ENCODE data around the gene LHX1. TPM values are rescaled to one million over a fixed set of nuclear protein-coding genes. Genes with fewer than 3 reads are reported as not detected.
A peak's percentile ranks its signal among the peaks of the same experiment; 100 is the strongest.

The LHX1 gene
- total and polyA plus RNA-seq, 7 donors, result not detected

DNA sequence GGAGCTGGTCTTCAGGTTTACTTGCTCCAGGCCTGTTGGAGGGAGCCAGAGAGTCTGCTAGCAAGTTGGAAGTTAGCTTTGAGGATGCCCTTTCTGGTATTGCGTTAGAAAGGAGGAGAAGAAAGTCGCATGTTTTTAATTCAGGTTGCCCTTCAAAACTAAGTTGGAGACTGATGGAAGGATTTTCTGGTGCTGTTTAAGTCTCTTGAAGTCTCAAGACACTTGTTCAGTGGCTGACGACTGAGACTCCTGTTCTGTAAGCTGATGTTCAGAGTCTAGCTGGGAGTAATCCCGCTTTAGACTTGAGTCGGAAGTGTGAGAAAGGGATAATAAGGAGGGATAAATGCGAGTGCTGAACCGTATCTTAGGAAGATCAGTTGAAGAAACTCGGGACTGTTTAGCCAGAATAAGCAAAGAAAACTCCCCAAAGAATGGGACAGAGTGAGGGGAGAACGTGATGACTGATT is 12.2 kb downstream of the LHX1 start:
- ATAC-seq, result peak; percentile 25 to 52 (median 35)

DNA sequence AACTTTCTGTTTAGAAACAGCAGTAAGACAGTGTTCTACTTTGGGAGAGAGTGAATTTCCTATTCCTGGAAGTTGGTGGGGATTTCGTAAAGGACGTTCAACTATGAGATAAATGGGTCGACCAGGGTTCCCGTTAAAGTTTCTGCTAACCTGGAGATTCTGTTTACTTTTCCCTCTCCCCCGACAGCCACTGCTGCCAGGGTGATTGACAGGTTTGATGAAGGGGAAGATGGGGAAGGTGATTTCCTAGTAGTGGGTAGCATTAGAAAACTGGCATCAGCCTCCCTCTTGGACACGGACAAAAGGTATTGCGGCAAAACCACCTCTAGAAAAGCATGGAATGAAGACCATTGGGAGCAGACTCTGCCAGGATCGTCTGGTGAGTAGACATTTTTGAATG is 12.8 kb downstream of the LHX1 start:
- DNase-seq (no peak), ATAC-seq (no peak)
- 66 to 76% (median 73%) methylated on average over 8 of the region's 8 CpGs for WGBS, 3 donors
- H3K27me3 ChIP-seq (ENCODE audit: insufficient read depth in 3 of 3, low read length in 2 of 3), result peaks cover 5 to 29% (median 15%) of the 10 kb centered on the region in 3 donors
- TF ChIP-seq, protein P1, sequence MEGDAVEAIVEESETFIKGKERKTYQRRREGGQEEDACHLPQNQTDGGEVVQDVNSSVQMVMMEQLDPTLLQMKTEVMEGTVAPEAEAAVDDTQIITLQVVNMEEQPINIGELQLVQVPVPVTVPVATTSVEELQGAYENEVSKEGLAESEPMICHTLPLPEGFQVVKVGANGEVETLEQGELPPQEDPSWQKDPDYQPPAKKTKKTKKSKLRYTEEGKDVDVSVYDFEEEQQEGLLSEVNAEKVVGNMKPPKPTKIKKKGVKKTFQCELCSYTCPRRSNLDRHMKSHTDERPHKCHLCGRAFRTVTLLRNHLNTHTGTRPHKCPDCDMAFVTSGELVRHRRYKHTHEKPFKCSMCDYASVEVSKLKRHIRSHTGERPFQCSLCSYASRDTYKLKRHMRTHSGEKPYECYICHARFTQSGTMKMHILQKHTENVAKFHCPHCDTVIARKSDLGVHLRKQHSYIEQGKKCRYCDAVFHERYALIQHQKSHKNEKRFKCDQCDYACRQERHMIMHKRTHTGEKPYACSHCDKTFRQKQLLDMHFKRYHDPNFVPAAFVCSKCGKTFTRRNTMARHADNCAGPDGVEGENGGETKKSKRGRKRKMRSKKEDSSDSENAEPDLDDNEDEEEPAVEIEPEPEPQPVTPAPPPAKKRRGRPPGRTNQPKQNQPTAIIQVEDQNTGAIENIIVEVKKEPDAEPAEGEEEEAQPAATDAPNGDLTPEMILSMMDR (IDR thresholded peaks at IDR 0.05), result no peak
- H3K27ac ChIP-seq, result peak overlapping the region; percentile 90
- peak overlapping the region; percentile 74 for H3K4me3 ChIP-seq
- intact Hi-C loops (cut with DNase I), result loop anchor here in 1 of 2 donors (10.0 kb wide), 1 partner anchor 95 kb away; no protein-coding TSS in a partner anchor
- H3K4me1 ChIP-seq, result peaks cover 21% of the 10 kb centered on the region
- H3K9me3 ChIP-seq, result no peaks in the 10 kb centered on the region
- H3K36me3 ChIP-seq (ENCODE audit: insufficient read depth in 1 of 2, low read depth in 1 of 2), result peaks cover 14 to 48% of the 10 kb centered on the region in 2 donors

More for the DNA sequence above, 12.2 kb downstream of the LHX1 start:
- Histone ChIP-seq H3K27me3 (ENCODE audit: insufficient read depth in 3 of 3, low read length in 2 of 3) (peaks cover 5 to 35% (median 15%) of the 10 kb centered on the region in 3 donors), H3K4me3 (peak overlapping the region; percentile 74), H3K4me1 (peaks cover 21% of the 10 kb centered on the region), H3K36me3 (ENCODE audit: insufficient read depth in 1 of 2, low read depth in 1 of 2) (peaks cover 14 to 43% of the 10 kb centered on the region in 2 donors), H3K9me3 (no peaks in the 10 kb centered on the region), H3K27ac (peak overlapping the region; percentile 90)
- intact Hi-C loops (cut with DNase I), result loop anchor here in 1 of 2 donors (10.0 kb wide), 2 partner anchors 315 to 415 kb away; partner anchors contain the start of genes MYO19 and PIGW
- TF ChIP-seq, protein P1 (IDR thresholded peaks at IDR 0.05), result no peak
- 9 to 15% (median 11%) methylated on average over 9 of the region's 9 CpGs for WGBS, 3 donors
- DNase-seq, result no peak

DNA sequence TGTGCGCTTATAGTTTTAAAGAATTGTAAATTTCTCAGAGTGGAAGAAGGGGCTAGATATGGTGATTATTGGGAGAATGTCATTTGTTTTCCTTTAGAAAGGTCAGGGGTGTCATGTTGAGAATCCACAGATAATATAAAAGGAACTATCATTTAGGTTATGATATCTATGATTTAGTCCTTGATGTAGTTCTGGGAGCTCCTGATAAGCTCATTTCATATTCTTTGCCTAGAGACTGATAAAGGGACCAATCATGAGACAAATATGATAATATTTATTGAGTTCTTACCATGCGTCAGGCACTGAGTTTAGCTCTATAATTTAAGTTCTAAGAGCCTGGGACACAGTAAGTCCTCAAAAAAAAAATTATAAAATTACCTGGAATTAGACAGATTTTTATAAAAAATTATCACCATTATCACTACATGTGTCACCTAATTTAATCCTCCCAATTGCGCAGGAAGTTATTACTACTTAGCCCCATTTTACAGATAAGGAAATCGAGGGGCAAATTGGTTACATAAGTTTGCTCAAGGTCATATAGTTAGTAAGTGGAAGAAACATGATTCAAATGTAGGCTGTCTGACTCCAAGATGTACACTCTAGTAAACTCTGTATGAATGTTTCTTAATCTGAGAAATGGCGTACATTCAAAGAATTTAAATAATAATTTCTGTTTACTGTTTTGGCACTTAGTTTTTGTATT is 14.0 kb downstream of the LHX1 start:
- Histone ChIP-seq H3K9me3 (no peaks in the 10 kb centered on the region), H3K4me1 (peaks cover 21% of the 10 kb centered on the region), H3K36me3 (ENCODE audit: insufficient read depth in 1 of 2, low read depth in 1 of 2) (peaks cover 14 to 60% of the 10 kb centered on the region in 2 donors), H3K27ac (no peak overlapping the region), H3K4me3 (no peak overlapping the region), H3K27me3 (ENCODE audit: insufficient read depth in 3 of 3, low read length in 2 of 3) (peaks cover 5 to 17% (median 11%) of the 10 kb centered on the region in 3 donors)
- intact Hi-C loops (cut with DNase I), result loop anchor here in 1 of 2 donors (10.0 kb wide), 1 partner anchor 94 kb away; no protein-coding TSS in a partner anchor
- DNase-seq (no peak), ATAC-seq (no peak)
- TF ChIP-seq, protein P1 (IDR thresholded peaks at IDR 0.05), result no peak
- 94 to 97% (median 97%) methylated on average over 5 of the region's 5 CpGs for WGBS, 3 donors

DNA sequence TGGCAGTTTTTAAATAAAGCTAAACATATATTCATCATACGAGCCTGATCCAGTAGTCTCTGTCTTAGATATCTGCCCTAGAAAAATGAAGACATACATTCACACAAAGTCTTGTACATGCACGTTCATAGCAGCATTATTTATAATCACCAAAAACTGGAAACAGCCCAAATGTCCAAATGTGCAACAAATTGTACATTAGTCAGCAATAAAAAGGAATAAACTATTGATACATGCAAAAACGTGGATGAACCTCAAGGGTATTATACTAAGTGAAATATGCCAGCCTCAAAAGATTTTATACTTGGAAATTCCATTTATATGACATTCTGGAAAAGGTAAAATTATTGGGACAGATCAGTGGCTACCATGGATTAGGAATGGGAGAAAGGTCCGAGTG is 34.2 kb downstream of the LHX1 start:
- intact Hi-C loops (cut with DNase I), result no loop called here
- H3K27ac ChIP-seq, result no peak overlapping the region
- no peaks in the 10 kb centered on the region for H3K4me1 ChIP-seq
- H3K4me3 ChIP-seq, result no peak overlapping the region
- no peak for ATAC-seq
- no peak for DNase-seq
- H3K36me3 ChIP-seq (ENCODE audit: insufficient read depth in 1 of 2, low read depth in 1 of 2), result peaks cover 0 to 8% of the 10 kb centered on the region in 2 donors
- WGBS, 3 donors, result 75 to 83% (median 76%) methylated on average over 4 of the region's 4 CpGs
- H3K9me3 ChIP-seq, result no peaks in the 10 kb centered on the region
- TF ChIP-seq, protein P1 (IDR thresholded peaks at IDR 0.05), result no peak
- no peaks in the 10 kb centered on the region for H3K27me3 ChIP-seq (ENCODE audit: insufficient read depth in 3 of 3, low read length in 2 of 3)

All from psoas muscle (tissue), 8 donors.